HG03378 (cell line): ENCODE data around the gene RAPGEF1.

Experiments used
- ATAC-seq: cut with Tn5 transposase; IDR thresholded peaks from one replicate; pipeline ENCODE4 v1.9.1; 2021; ENCODE audit warnings: mild to moderate bottlenecking, moderate library complexity; ENCODE audit not compliant: unreplicated experiment

Gene RAPGEF1

GRCh38 chr9:131545003-131545785 is 194.7 kb downstream of the RAPGEF1 start, which contains the start of gene PRRT1B:
Gene PRRT1B (plus strand): TSS chr9:131545523. CDS start chr9:131545616, 93 bp downstream.
- ATAC-seq = no peak

GRCh38 chr9:131543141-131543540 is 196.7 kb downstream of the RAPGEF1 start:
- no peak for ATAC-seq

- no peak for ATAC-seq
Observed at GRCh38 chr9:131539223-131539923, 200.5 kb downstream of the RAPGEF1 start.

GRCh38 chr9:131537946-131538345 is 201.9 kb downstream of the RAPGEF1 start:
- no peak for ATAC-seq

GRCh38 chr9:131534721-131535237 is 205.1 kb downstream of the RAPGEF1 start:
- no peak for ATAC-seq

- ATAC-seq = peak; percentile 48
Observed at GRCh38 chr9:131530920-131531832, 208.7 kb downstream of the RAPGEF1 start, which contains the start of gene UCK1. Gene UCK1 (minus strand): TSS chr9:131531263. CDS start chr9:131531174, 89 bp downstream.

- no peak for ATAC-seq
Observed at GRCh38 chr9:131530546-131530919, 209.3 kb downstream of the RAPGEF1 start.

GRCh38 chr9:131529597-131530545 is 210.0 kb downstream of the RAPGEF1 start:
- ATAC-seq = no peak

GRCh38 chr9:131528886-131529505 is 210.9 kb downstream of the RAPGEF1 start:
- no peak for ATAC-seq

- no peak for ATAC-seq
Observed at GRCh38 chr9:131528186-131528585, 211.7 kb downstream of the RAPGEF1 start.
